WTC11 (cell line): ENCODE data around the gene PTPRCAP. TPM values are rescaled to one million over a fixed set of nuclear protein-coding genes. Genes with fewer than 3 reads are reported as not detected.

Experiments used
- ATAC-seq: fragments of 200-7000 bp; cut with Tn5 transposase; 2 replicates; pipeline ENCODE4 v1.10.0; 2021; ENCODE audit warnings: mild to moderate bottlenecking, moderate library complexity
- CTCF ChIA-PET: fragments of 300-600 bp; sonication (Branson Sonifier 250); formaldehyde crosslinking; loops from one replicate; lab custom pipeline; 2021; ENCODE audit warnings: antibody characterized with exemption; lab: Charles Lee
- POLR2A ChIA-PET: fragments of 350-600 bp; sonication (Branson Sonifier 250); formaldehyde crosslinking; loops from one replicate; lab custom pipeline; 2021; ENCODE audit warnings: antibody characterized with exemption; lab: Charles Lee
- DNase-seq: peaks from one replicate; pipeline ENCODE4 v3.0.0; 2021; ENCODE audit warnings: low spot score
- H3K27ac Mint-ChIP-seq: 2 replicates; pipeline ENCODE4 v1.8.0; 2021; ENCODE audit warnings: mixed read lengths
- H3K27me3 Mint-ChIP-seq: 2 replicates; pipeline ENCODE4 v1.8.0; 2021; ENCODE audit warnings: low read depth, mild to moderate bottlenecking, moderate library complexity, mixed read lengths
- H3K36me3 Mint-ChIP-seq: 2 replicates; pipeline ENCODE4 v1.8.0; 2021; ENCODE audit warnings: mixed read lengths
- H3K4me1 Mint-ChIP-seq: 2 replicates; pipeline ENCODE4 v1.8.0; 2022; ENCODE audit warnings: mixed read lengths
- H3K4me3 Mint-ChIP-seq: 2 replicates; pipeline ENCODE4 v1.8.0; 2021; ENCODE audit warnings: mild to moderate bottlenecking, moderate library complexity, mixed read lengths
- H3K9me3 Mint-ChIP-seq: 2 replicates; pipeline ENCODE4 v1.8.0; 2021; ENCODE audit warnings: mixed read lengths
- ATF2 ChIP-seq: sonication (generic); formaldehyde crosslinking; IDR thresholded peaks from 2 replicates; pipeline ENCODE4 v1.8.1; 2022; ENCODE audit warnings: low read depth, missing genetic modification reagents, borderline replicate concordance
- CBFB ChIP-seq: sonication (generic); formaldehyde crosslinking; IDR thresholded peaks from 2 replicates; pipeline ENCODE4 v1.8.1; 2022; ENCODE audit warnings: mild to moderate bottlenecking, low read depth, missing genetic modification reagents
- CREB1 ChIP-seq: sonication (generic); formaldehyde crosslinking; IDR thresholded peaks from 2 replicates; pipeline ENCODE4 v1.8.0; 2023; ENCODE audit warnings: mild to moderate bottlenecking, missing genetic modification reagents
- CREM ChIP-seq: sonication (generic); formaldehyde crosslinking; IDR thresholded peaks from 2 replicates; pipeline ENCODE4 v1.8.1; 2022; ENCODE audit warnings: mild to moderate bottlenecking, missing genetic modification reagents, moderate library complexity
- E2F4 ChIP-seq: sonication (generic); formaldehyde crosslinking; IDR thresholded peaks from 2 replicates; pipeline ENCODE4 v1.8.1; 2022; ENCODE audit warnings: low read depth, mild to moderate bottlenecking, moderate library complexity, missing genetic modification reagents, borderline replicate concordance
- ELF4 ChIP-seq: sonication (generic); formaldehyde crosslinking; IDR thresholded peaks from 2 replicates; pipeline ENCODE4 v1.8.1; 2022; ENCODE audit warnings: low read depth, mild to moderate bottlenecking, moderate library complexity, missing genetic modification reagents
- GABPB1 ChIP-seq: sonication (generic); formaldehyde crosslinking; IDR thresholded peaks from 2 replicates; pipeline ENCODE4 v1.8.1; 2023; ENCODE audit warnings: mild to moderate bottlenecking, missing genetic modification reagents
- GRHL2 ChIP-seq: fragments of 250-450 bp; sonication (Bioruptor Pico); IDR thresholded peaks from 2 replicates; pipeline ENCODE4 v1.8.0; 2022; ENCODE audit warnings: mild to moderate bottlenecking, moderate library complexity; ENCODE audit not compliant: insufficient replicate concordance, severe bottlenecking
- IRF1 ChIP-seq: sonication (generic); formaldehyde crosslinking; IDR thresholded peaks from 2 replicates; pipeline ENCODE4 v1.8.0; 2023; ENCODE audit warnings: missing genetic modification reagents
- IRF2 ChIP-seq: sonication (generic); formaldehyde crosslinking; IDR thresholded peaks from 2 replicates; pipeline ENCODE4 v1.8.0; 2022; ENCODE audit warnings: low read depth, missing genetic modification reagents, borderline replicate concordance
- KAT7 ChIP-seq: sonication (generic); formaldehyde crosslinking; IDR thresholded peaks from 2 replicates; pipeline ENCODE4 v1.8.1; 2023; ENCODE audit warnings: missing genetic modification reagents, mild to moderate bottlenecking, borderline replicate concordance
- MXD4 ChIP-seq: fragments of 250-450 bp; sonication (Bioruptor Pico); IDR thresholded peaks from 2 replicates; pipeline ENCODE4 v1.8.0; 2021; ENCODE audit warnings: mild to moderate bottlenecking, moderate library complexity, borderline replicate concordance
- MYBL2 ChIP-seq: sonication (generic); formaldehyde crosslinking; IDR thresholded peaks from 2 replicates; pipeline ENCODE4 v1.8.1; 2023; ENCODE audit warnings: mild to moderate bottlenecking, moderate library complexity, missing genetic modification reagents
- NFE2L1 ChIP-seq: sonication (generic); formaldehyde crosslinking; IDR thresholded peaks from 2 replicates; pipeline ENCODE4 v1.8.1; 2023; ENCODE audit warnings: missing genetic modification reagents
- NR2C2 ChIP-seq: sonication (generic); formaldehyde crosslinking; IDR thresholded peaks from 2 replicates; pipeline ENCODE4 v1.8.0; 2022; ENCODE audit warnings: mild to moderate bottlenecking, missing genetic modification reagents
- NR3C1 ChIP-seq: sonication (generic); formaldehyde crosslinking; conservative IDR thresholded peaks from 2 replicates; pipeline ENCODE4 v1.8.1; 2023; ENCODE audit warnings: low read depth, mild to moderate bottlenecking, missing genetic modification reagents
- OVOL2 ChIP-seq: fragments of 250-450 bp; sonication (Bioruptor Pico); IDR thresholded peaks from 2 replicates; pipeline ENCODE4 v1.9.0; 2021; ENCODE audit warnings: mild to moderate bottlenecking, borderline replicate concordance
- RELA ChIP-seq: sonication (generic); formaldehyde crosslinking; IDR thresholded peaks from 2 replicates; pipeline ENCODE4 v1.8.1; 2022; ENCODE audit warnings: missing genetic modification reagents, mild to moderate bottlenecking, borderline replicate concordance
- SMAD3 ChIP-seq: sonication (generic); formaldehyde crosslinking; IDR thresholded peaks from 2 replicates; pipeline ENCODE4 v1.8.0; 2022; ENCODE audit warnings: missing genetic modification reagents, mild to moderate bottlenecking, borderline replicate concordance
- SMAD4 ChIP-seq: sonication (generic); formaldehyde crosslinking; IDR thresholded peaks from 2 replicates; pipeline ENCODE4 v1.8.0; 2022; ENCODE audit warnings: mild to moderate bottlenecking, missing genetic modification reagents
- TEAD1 ChIP-seq: sonication (generic); formaldehyde crosslinking; IDR thresholded peaks from 2 replicates; pipeline ENCODE4 v1.8.0; 2022; ENCODE audit warnings: mild to moderate bottlenecking, missing genetic modification reagents
- ZNF219 ChIP-seq: sonication (generic); formaldehyde crosslinking; IDR thresholded peaks from 2 replicates; pipeline ENCODE4 v1.8.0; 2023; ENCODE audit warnings: missing genetic modification reagents, mild to moderate bottlenecking, borderline replicate concordance
- ZNF232 ChIP-seq: sonication (generic); formaldehyde crosslinking; IDR thresholded peaks from 2 replicates; pipeline ENCODE4 v1.8.0; 2022; ENCODE audit warnings: mild to moderate bottlenecking, missing genetic modification reagents
- ZNF416 ChIP-seq: fragments of 250-450 bp; sonication (Bioruptor Pico); IDR thresholded peaks from 2 replicates; pipeline ENCODE4 v1.9.0; 2021; ENCODE audit warnings: mild to moderate bottlenecking, inconsistent platforms
- ZNF423 ChIP-seq: fragments of 250-450 bp; sonication (Bioruptor Pico); IDR thresholded peaks from 2 replicates; pipeline ENCODE4 v2.1.2; 2022; ENCODE audit warnings: mild to moderate bottlenecking, moderate library complexity
- total RNA-seq: library from RNA; stranded (reverse); gene quantifications from 3 replicates; pipeline ENCODE4 v1.2.3, GENCODE V29; 2021
- TF ChIP-seq, protein P1 (sequence below): sonication (generic); formaldehyde crosslinking; IDR thresholded peaks from 2 replicates; pipeline ENCODE4 v1.8.1; 2022; ENCODE audit warnings: mild to moderate bottlenecking, moderate library complexity, missing genetic modification reagents
- TF ChIP-seq, protein P2 (sequence below): sonication (generic); formaldehyde crosslinking; IDR thresholded peaks from 2 replicates; pipeline ENCODE4 v1.8.1; 2023; ENCODE audit warnings: mild to moderate bottlenecking, missing genetic modification reagents, borderline replicate concordance
- TF ChIP-seq, protein P3 (sequence below): sonication (generic); formaldehyde crosslinking; conservative IDR thresholded peaks from 2 replicates; pipeline ENCODE4 v1.8.1; 2022; ENCODE audit warnings: mild to moderate bottlenecking, missing genetic modification reagents

PTPRCAP gene
- total RNA-seq, 1 experiment from 2014 or later: 3.6 TPM

DNA sequence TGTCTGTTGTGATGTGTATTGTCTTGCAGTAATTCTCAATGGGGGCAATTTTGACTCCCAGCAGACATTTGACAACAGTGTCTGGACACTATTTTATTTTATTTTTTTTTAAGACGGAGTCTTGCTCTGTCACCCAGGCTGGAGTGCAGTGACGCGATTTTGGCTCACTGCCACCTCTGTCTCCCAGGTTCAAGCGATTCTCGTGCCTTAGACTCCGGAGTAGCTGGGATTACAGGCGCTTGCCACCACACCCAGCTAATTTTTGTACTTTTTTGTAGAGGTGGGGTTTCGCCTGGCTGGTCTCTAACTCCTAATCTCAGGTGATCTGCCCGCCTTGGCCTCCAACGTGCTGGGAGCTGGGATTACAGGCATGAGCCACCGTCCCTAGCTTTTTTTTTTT is 7.8 kb downstream of the PTPRCAP start:
- Mint-ChIP-seq H3K9me3 (no peaks in the 10 kb centered on the region), H3K27me3 (no peaks in the 10 kb centered on the region), H3K4me1 (peaks cover 4% of the 10 kb centered on the region), H3K4me3 (peak overlapping the region; percentile 97), H3K27ac (no peak overlapping the region), H3K36me3 (peaks cover 9% of the 10 kb centered on the region)
- TF ChIP-seq RELA (no peak), TEAD1 (CRISPR knock-in tag) (no peak), ZNF423 (CRISPR knock-in tag) (no peak), ELF4 (CRISPR knock-in tag) (no peak), ATF2 (CRISPR knock-in tag) (no peak), MYBL2 (no peak), SMAD4 (CRISPR knock-in tag) (no peak), NR3C1 (CRISPR knock-in tag) (no peak), IRF2 (CRISPR knock-in tag) (no peak), SMAD3 (CRISPR knock-in tag) (no peak), OVOL2 (CRISPR knock-in tag) (no peak), GABPB1 (no peak), NFE2L1 (no peak), ZNF416 (CRISPR knock-in tag) (no peak)
- TF ChIP-seq, protein P1, sequence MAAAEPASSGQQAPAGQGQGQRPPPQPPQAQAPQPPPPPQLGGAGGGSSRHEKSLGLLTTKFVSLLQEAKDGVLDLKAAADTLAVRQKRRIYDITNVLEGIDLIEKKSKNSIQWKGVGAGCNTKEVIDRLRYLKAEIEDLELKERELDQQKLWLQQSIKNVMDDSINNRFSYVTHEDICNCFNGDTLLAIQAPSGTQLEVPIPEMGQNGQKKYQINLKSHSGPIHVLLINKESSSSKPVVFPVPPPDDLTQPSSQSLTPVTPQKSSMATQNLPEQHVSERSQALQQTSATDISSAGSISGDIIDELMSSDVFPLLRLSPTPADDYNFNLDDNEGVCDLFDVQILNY: no peak
- TF ChIP-seq, protein P2, sequence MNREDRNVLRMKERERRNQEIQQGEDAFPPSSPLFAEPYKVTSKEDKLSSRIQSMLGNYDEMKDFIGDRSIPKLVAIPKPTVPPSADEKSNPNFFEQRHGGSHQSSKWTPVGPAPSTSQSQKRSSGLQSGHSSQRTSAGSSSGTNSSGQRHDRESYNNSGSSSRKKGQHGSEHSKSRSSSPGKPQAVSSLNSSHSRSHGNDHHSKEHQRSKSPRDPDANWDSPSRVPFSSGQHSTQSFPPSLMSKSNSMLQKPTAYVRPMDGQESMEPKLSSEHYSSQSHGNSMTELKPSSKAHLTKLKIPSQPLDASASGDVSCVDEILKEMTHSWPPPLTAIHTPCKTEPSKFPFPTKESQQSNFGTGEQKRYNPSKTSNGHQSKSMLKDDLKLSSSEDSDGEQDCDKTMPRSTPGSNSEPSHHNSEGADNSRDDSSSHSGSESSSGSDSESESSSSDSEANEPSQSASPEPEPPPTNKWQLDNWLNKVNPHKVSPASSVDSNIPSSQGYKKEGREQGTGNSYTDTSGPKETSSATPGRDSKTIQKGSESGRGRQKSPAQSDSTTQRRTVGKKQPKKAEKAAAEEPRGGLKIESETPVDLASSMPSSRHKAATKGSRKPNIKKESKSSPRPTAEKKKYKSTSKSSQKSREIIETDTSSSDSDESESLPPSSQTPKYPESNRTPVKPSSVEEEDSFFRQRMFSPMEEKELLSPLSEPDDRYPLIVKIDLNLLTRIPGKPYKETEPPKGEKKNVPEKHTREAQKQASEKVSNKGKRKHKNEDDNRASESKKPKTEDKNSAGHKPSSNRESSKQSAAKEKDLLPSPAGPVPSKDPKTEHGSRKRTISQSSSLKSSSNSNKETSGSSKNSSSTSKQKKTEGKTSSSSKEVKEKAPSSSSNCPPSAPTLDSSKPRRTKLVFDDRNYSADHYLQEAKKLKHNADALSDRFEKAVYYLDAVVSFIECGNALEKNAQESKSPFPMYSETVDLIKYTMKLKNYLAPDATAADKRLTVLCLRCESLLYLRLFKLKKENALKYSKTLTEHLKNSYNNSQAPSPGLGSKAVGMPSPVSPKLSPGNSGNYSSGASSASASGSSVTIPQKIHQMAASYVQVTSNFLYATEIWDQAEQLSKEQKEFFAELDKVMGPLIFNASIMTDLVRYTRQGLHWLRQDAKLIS (CRISPR knock-in tag): no peak
- CTCF ChIA-PET: interaction anchor here (1.0 to 4.5 kb wide), 2 partner anchors 9 to 28 kb away, joined by 4 to 23 read pairs; partner anchors contain the start of gene PPP1CA
- DNase-seq: no peak
- ATAC-seq: no peak
- POLR2A ChIA-PET: interaction anchor here (2.7 kb wide), 1 partner anchor 28 kb away, joined by 10 read pairs; the partner anchor contains the start of gene PPP1CA

DNA sequence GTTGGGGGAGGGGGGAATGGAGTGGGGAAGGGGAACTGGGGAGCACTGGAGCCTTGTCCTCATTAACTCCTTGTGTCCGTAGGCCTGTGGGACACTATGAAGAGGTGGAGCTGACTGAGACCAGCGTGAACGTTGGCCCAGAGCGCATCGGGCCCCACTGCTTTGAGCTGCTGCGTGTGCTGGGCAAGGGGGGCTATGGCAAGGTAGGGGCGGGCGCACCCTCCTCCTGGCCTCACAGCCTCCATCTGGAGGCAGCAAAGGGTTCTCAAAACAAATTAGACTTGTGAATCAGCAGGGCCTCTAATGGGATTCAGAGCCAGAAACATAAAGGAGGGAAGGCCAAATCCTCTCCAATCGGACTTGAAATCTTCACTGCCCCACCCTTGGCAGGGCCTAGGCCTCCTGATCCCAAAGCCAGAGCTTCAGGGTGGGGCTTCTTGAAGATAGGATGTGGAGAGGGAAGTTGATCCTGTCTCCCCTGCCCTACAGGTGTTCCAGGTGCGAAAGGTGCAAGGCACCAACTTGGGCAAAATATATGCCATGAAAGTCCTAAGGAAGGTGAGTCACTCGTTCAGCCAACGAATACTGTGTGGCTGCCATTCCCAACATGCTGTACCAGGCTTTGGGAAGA is 8.3 kb downstream of the PTPRCAP start:
- H3K9me3 Mint-ChIP-seq: no peaks in the 10 kb centered on the region
- peaks cover 4% of the 10 kb centered on the region for H3K4me1 Mint-ChIP-seq
- DNase-seq: no peak
- peaks cover 9% of the 10 kb centered on the region for H3K36me3 Mint-ChIP-seq
- ATAC-seq: no peak
- ChIA-PET POLR2A (interaction anchor here (1.4 to 2.7 kb wide), 2 partner anchors 27 to 32 kb away, joined by 6 to 10 read pairs; partner anchors contain the start of gene PPP1CA), CTCF (interaction anchor here (0.9 to 4.5 kb wide), 3 partner anchors 10 to 78 kb away, joined by 3 to 23 read pairs (median 4); partner anchors contain the start of gene PPP1CA)
- no peaks in the 10 kb centered on the region for H3K27me3 Mint-ChIP-seq
- H3K4me3 Mint-ChIP-seq: peak overlapping the region; percentile 97
- H3K27ac Mint-ChIP-seq: no peak overlapping the region
- TF ChIP-seq ZNF219 (CRISPR knock-in tag) (no peak), CREB1 (CRISPR knock-in tag) (no peak), KAT7 (CRISPR knock-in tag) (no peak), E2F4 (CRISPR knock-in tag) (no peak), CBFB (CRISPR knock-in tag) (no peak), ZNF232 (CRISPR knock-in tag) (no peak), MXD4 (CRISPR knock-in tag) (no peak), NR2C2 (CRISPR knock-in tag) (no peak), CREM (CRISPR knock-in tag) (no peak), GRHL2 (CRISPR knock-in tag) (no peak), MYBL2 (no peak), IRF1 (CRISPR knock-in tag) (no peak)
- TF ChIP-seq, protein P3, sequence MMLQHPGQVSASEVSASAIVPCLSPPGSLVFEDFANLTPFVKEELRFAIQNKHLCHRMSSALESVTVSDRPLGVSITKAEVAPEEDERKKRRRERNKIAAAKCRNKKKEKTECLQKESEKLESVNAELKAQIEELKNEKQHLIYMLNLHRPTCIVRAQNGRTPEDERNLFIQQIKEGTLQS: no peak
